Measurements from ENCODE around the gene LIX1L.

The LIX1L gene

DNA sequence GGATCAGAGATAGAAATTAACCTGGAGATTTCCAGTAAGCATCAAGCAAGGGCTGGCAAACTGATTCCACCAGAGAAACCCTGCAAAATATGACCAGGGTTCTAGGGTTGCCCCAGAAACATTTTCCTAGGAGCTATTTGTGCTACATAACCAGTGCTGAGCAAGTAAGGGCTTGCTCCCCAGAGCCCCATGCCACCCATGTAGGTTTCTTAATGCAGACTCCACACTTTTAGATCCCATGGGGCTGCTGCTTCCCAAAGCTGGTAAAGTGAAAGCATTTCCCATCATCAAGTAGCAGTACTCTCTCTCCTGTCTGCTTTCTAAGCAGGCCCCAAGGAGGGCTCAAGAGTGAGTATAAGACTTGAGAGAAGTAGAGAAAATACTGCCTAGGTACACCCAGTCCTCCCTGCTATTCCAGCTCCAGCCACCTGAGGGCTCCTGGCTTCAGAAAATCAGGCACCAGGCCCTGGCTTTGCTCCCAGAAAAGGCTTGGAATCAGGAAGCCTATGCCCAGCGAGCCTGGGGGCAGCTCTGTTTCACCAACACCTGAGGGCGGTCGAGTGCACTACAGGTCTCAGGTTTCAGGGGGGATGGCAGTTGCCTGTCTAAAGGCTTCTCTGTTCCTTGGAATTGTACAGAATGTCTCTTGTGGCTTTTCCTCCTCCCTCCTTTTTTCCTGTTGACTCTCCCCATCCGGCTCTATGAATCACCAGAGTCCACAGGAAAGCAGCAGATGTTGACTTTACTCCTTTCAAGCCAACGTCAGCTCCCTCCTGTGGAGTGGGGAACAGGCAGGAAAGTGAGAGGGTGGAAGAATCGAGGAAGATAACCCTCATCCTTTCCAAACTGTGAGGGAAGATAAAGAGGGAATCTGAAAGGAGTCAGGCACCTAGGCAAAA is 66.0 kb downstream of the LIX1L start:
- peak in 1 of 2 donors; percentile 56 for ATAC-seq

DNA sequence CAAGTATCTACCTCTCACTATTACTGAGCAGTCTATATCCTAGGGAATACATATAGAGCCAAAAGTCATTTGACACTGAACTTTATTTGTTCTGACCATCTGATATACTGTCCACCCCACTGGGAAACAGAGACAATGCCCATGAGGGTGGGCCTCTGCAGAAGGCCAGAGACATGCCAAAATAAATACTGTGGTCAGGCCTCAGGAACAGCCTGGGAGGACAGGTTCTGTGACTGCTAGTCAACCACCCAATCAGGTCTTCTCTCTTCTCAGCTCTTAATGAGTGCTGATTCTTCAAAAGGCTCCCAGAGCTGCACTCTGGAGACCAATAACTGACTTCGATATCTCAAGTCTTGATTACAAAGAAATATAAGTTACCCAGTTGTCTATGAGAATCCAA is 66.7 kb downstream of the LIX1L start:
- ATAC-seq, result no peak

DNA sequence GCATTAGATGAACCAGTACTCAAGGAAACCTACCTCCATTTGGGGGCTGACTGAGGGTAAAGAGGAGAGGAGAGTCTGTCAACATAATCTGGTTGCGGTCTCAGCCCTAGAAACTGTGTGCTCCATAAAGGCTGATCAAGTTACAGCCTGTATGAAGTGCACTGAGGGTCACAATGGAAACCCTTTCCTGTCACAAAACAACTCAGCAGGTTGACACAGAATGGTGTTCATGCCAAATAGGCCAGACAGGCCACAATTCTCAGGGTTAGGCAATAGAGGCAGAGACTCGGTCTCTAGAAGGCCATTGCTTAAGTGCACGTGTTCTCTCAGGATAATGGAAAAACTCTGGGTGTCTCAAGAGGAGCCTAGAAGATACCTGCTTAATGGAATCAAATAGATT is 68.1 kb downstream of the LIX1L start:
- no peak for ATAC-seq

DNA sequence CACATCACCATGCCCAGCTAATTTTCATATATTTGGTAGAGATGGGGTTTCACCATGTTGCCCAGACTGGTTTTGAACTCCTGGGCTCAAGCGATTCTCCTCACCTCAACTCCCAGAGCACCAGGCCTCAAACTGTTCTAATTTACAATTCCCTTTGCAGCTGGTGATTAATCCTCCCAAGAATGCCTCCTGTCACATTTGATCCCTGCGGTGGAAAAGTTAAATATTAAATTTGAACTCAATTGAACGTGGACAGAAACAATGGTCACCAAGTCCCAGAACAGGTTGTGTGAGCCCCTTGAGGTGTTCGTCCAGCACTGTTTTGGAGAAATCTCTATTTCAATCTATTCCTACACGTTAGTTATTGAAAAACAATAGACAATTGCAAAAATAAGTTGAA is 70.2 kb downstream of the LIX1L start:
- no peak for ATAC-seq

DNA sequence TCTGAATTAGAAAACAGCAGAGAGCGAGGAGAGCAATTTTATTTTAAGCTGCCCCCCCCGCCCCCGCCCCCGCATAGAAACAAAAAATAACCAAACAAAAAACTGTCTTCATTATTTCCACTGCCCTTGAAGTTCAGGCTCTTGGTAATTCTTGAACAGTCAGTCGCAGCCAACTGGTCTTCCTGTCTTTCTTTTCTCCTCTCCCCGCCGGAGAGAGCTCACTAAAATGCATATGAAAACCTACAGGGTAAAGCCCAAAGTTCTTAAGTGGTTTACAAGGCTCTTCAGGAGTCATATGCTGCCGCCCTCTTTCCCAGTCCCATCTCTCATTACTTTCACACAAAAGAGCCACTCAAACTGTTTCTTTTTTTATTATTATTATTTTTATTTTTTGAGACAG is 71.0 kb downstream of the LIX1L start:
- no peak for ATAC-seq

DNA sequence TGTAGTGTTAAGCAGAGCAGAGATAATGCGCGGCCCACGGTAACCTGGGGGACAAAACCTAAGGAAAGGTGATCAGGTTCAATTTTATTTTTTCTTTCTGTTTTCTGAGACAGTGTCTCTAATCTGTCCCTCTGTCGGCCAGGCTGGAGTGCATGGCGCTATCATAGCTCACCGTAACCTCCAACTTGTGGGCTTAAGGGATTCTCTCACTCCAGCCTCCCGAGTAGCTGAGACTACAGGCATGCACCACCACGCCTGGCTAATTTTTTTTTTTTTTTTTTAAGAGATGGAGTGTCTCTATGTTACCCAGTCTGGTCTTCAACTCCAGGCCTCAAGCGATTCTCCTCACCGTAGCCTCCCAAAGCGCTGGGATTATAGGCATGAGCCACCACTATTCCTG is 71.4 kb downstream of the LIX1L start:
- ATAC-seq, result no peak

DNA sequence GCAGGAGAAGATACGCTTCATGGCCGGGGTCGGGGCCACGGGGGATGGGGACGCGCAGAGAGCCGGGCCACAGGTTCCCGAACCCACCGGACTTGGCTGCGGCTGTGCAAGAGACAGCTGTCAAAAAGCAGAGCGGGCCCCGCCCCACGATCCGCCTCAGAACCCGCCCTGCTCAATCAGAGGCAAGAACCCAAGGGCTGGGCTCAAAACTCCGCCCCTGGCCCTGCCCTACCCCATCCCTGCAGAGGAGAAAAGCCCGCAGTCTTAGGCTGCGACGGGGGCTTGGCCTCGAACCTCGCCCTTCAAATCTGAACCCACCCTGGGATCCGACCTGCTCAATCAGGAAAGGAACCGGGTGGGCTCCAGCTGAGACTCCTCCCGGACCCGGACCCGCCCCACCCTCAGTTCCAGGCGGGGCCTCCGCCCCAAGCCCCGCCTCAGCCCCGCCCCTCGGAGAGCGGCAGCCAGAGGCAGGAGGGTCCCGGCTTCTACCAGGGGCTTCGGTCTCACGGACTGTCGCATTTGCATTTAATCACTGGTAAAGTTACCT is 72.0 kb downstream of the LIX1L start, which contains the start of gene ANKRD35:
Gene ANKRD35 (minus strand): TSS at position 129 of the 550 bp plus-strand sequence. CDS start 108 bp downstream, at position 21.
- peak; percentile 100 for ATAC-seq

DNA sequence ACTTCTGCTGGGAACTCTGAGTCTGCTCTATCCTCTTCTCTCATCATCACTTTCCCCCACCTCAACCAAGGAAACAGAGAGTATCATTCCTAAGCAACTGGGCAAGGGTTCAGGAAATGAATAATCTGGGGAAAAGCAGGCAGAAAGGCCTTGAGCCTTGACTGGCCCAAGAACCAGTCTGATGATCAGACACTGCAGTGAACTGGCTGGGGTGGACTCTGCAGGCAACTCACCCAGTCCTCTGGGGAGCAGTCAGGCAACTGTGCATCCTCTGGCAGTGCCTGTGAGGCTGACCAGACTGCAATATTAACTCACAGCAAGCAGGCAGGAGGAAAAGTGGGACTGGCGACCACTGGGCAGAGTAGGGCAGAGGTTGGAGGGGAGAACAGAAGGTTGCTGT is 73.1 kb downstream of the LIX1L start:
- no peak for ATAC-seq

Measured in activated CD4-positive, CD25-positive, alpha-beta regulatory T cell treated with anti-CD3 and anti-CD28 coated beads, Interleukin-2, amount 50 U/mL, for 24 hours (primary cell).